Endothelial cell of hepatic sinusoid (primary cell): ENCODE data around the gene GJB1.
"Not testable (repeated sequence)": the region's sequence is repeated elsewhere in the genome, so short reads cannot be mapped to it uniquely, and the experiment has no call there.

Experiments
- in situ Hi-C: cut with HindIII; loops from 2 replicates; pipeline ENCODE4 v1.10.0; 2017; ENCODE audit warnings: low sequenced_read_pairs

GJB1 gene

GRCh38 chrX:71254092-71254963 lies 31.3 kb downstream of the GJB1 start, which contains the start of gene ZMYM3:
Gene ZMYM3 (minus strand): TSS chrX:71254140. CDS start chrX:71253255, 885 bp downstream.
- in situ Hi-C loops, result no loop called here

GRCh38 chrX:71256051-71256450 lies 33.0 kb downstream of the GJB1 start:
- in situ Hi-C loops, result no loop called here

DNA sequence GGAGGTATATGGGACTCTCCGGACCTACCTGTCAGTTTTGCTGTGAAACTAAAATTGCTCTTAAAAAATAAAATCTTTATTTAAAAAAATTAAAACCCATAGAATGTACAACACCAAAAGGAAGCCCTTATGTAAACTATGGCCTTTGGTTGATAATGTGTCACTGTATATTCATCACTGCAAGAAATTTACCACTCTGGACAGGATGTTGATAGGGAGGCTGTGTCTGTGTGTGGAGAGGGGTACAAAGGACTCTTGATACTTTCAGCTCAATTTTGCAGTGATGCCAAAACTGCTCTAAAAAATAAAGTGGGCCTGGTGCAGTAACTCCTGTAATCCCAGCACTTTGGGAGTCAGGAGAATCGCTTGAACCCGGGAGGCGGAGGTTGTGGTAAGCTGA lies 33.8 kb downstream of the GJB1 start:
- in situ Hi-C loops, result no loop called here

GRCh38 chrX:71268624-71269023 lies 45.6 kb downstream of the GJB1 start:
- in situ Hi-C loops, result not testable (repeated sequence)

DNA sequence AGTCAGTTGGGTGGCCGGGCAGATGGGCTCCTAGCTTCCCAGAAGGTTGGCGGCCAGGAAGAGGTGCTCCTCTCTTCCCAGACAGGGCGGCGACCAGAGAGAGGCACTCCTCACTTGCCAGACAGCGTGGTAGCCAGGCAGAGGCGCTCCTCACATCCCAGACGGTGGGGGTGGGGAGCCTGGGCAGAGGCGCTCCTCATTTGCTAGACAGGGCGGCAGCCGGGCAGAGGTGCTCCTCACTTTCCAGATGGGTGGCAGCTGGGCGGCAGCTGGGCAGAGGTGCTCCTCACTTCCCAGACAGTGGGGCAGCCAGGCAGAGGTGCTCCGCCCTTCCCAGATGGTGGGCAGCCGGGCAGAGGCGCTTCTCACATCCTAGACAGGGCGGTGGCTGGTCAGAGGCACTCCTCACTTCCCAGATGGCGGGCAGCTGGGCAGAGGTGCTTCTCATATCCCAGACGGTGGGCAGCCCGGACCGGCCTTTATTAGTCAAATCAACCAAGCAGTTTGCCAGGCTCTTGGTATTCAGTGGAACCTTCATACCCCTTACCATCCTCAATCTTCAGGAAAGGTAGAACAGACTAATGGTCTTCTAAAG lies 46.9 kb downstream of the GJB1 start:
- in situ Hi-C loops, result no loop called here

GRCh38 chrX:71272313-71272712 lies 49.3 kb downstream of the GJB1 start:
- in situ Hi-C loops, result not testable (repeated sequence)
